Gastroesophageal sphincter (tissue), 3 donors: ENCODE measurements around the gene RBM6.

Source experiments
- CTCF ChIP-seq, 4 experiments: fragments of 200-600 bp in 2 of 4; fragments of 450-650 bp in 2 of 4; sonication (generic) in 1 of 4; IDR thresholded peaks; one replicate each; pipeline ENCODE4 v1.5.1; 2017 to 2019; ENCODE audit warnings: antibody characterized with exemption in 4 of 4, mild to moderate bottlenecking in 2 of 4, moderate library complexity in 2 of 4
- EP300 ChIP-seq: sonication (generic); formaldehyde crosslinking; IDR thresholded peaks from one replicate; pipeline ENCODE4 v1.6.1; 2017; ENCODE audit warnings: antibody characterized with exemption, mild to moderate bottlenecking
- POLR2A ChIP-seq, 2 donors: fragments of 450-650 bp; IDR thresholded peaks; one replicate each; pipeline ENCODE4 v1.6.1; 2017; ENCODE audit warnings: antibody characterized with exemption in 2 of 2, mild to moderate bottlenecking in 2 of 2, moderate library complexity in 1 of 2
- POLR2AphosphoS5 ChIP-seq: sonication (generic); formaldehyde crosslinking; IDR thresholded peaks from one replicate; pipeline ENCODE4 v1.6.1; 2017; ENCODE audit warnings: antibody characterized with exemption

DNA sequence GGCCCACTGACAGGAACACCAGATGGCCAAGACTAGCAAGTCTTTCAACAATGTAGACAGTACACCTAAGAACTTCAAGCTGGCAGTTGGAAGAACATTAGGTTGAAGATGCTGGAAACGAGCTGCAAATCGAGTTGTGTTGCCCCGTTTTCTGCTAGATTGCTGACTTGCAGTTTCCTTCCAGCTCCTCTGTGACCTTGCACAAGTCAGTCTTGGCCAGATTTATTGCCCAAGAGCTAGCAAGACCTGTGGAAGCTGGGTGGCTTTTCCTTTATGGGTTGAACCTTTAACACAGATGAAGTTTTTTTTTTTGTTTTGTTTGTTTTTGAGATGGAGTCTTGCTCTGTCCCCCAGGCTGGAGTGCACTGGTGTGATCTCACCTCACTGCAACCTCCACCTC, 2.9 kb upstream of the RBM6 start:
- TF ChIP-seq CTCF (IDR thresholded peaks at IDR 0.05) = no peak
- no peak for TF ChIP-seq POLR2AphosphoS5
- no peak for TF ChIP-seq POLR2A (IDR thresholded peaks at IDR 0.05)
- no peak for TF ChIP-seq EP300
